HT1080 (cell line): ENCODE results near the gene HDGFL2. TPM values are rescaled to one million over a fixed set of nuclear protein-coding genes. Genes with fewer than 3 reads are reported as not detected.
"Not testable (repeated sequence)": the region's sequence is repeated elsewhere in the genome, so short reads cannot be mapped to it uniquely, and the experiment has no call there.

Source experiments
- DNase-seq: peaks from one replicate; pipeline ENCODE4 v3.0.0-alpha.2; 2015; ENCODE audit warnings: low read depth
- total RNA-seq: library from RNA; depleted of rRNA; stranded (reverse); fragments of >200 nt; shearing (Covaris generic); gene quantifications from 2 replicates; pipeline ENCODE4 v1.2.3, GENCODE V29; 2014

HDGFL2 gene
- total RNA-seq, 1 experiment from 2014 or later, result 26.4 TPM

- DNase-seq, result no peak
Observed at GRCh38 chr19:4531562-4532165, 59.6 kb downstream of the HDGFL2 start.

GRCh38 chr19:4533334-4533733, 61.2 kb downstream of the HDGFL2 start:
- DNase-seq, result no peak

GRCh38 chr19:4533835-4534424, 61.8 kb downstream of the HDGFL2 start:
- no peak for DNase-seq

- DNase-seq, result peak; percentile 30
Observed at GRCh38 chr19:4534836-4535658, 63.0 kb downstream of the HDGFL2 start, which contains the start of gene PLIN5. PLIN5 (minus strand) TSS chr19:4535224; CDS start chr19:4534074, 1,150 bp downstream.

- no peak for DNase-seq
Observed at GRCh38 chr19:4536798-4537197, 64.7 kb downstream of the HDGFL2 start.

GRCh38 chr19:4537953-4538600, 66.0 kb downstream of the HDGFL2 start:
- no peak for DNase-seq

GRCh38 chr19:4538601-4538954, 66.5 kb downstream of the HDGFL2 start:
- DNase-seq, result no peak

GRCh38 chr19:4539169-4539692, 67.1 kb downstream of the HDGFL2 start:
- DNase-seq, result no peak

- DNase-seq, result no peak
Observed at GRCh38 chr19:4539693-4540581, 67.8 kb downstream of the HDGFL2 start, which contains the start of gene LRG1. LRG1 (minus strand) TSS chr19:4540036; CDS start chr19:4540013, 23 bp downstream.

GRCh38 chr19:4541114-4541805, 69.2 kb downstream of the HDGFL2 start:
- no peak for DNase-seq

GRCh38 chr19:4541806-4542145, 69.7 kb downstream of the HDGFL2 start:
- DNase-seq, result not testable (repeated sequence)

GRCh38 chr19:4542896-4543841, 71.1 kb downstream of the HDGFL2 start:
- DNase-seq, result no peak

- DNase-seq, result no peak
Observed at GRCh38 chr19:4543842-4544647, 71.9 kb downstream of the HDGFL2 start.

- peak; percentile 7 for DNase-seq
Observed at GRCh38 chr19:4547303-4548237, 75.5 kb downstream of the HDGFL2 start.

GRCh38 chr19:4548238-4548584, 76.1 kb downstream of the HDGFL2 start:
- DNase-seq, result no peak

- DNase-seq, result no peak
Observed at GRCh38 chr19:4550018-4550417, 77.9 kb downstream of the HDGFL2 start.

GRCh38 chr19:4550479-4551050, 78.5 kb downstream of the HDGFL2 start:
- DNase-seq, result no peak
